K562 (cell line): ENCODE results near the gene LETM1. TPM values are rescaled to one million over a fixed set of nuclear protein-coding genes. Genes with fewer than 3 reads are reported as not detected.

ENCODE experiments used
- ATAC-seq: fragments of 200-7000 bp; cut with Tn5 transposase; 3 replicates; pipeline ENCODE4 v1.9.1; 2020; ENCODE audit warnings: moderate library complexity
- BruUV-seq: library from RNA; stranded (reverse); fragments of 400-500 nt; replicated peaks from 2 replicates; lab custom pipeline; 2021; lab: Mats Ljungman, UMichigan
- CTCF ChIA-PET: fragments of 300-600 bp; formaldehyde crosslinking; extraction: SDS; loops from one replicate; lab custom pipeline; 2021; ENCODE audit warnings: low intra/inter-chr PET ratio; lab: Yijun Ruan, JAX
- POLR2A ChIA-PET: fragments of 300-600, 350-650 bp; sonication (Branson Sonifier 250); formaldehyde crosslinking; extraction: SDS; loops from one replicate; lab custom pipeline; 2021; ENCODE audit warnings: antibody characterized with exemption, inconsistent platforms; lab: Yijun Ruan, JAX
- DNase-seq, 4 experiments: peaks; one replicate each; pipeline versions ENCODE4 v3.0.0 to v3.0.0-alpha.2; 2011 to 2018; ENCODE audit warnings: low spot score in 3 of 4, mixed read lengths in 3 of 4; ENCODE audit errors: extremely low read depth in 1 of 4
- FAIRE-seq: peaks from 2 replicates; lab custom pipeline; 2011; peaks lifted over from hg19 to GRCh38; lab: Jason Lieb, UNC
- H2AFZ ChIP-seq: 2 replicates; pipeline ENCODE4 v1.6.0; 2011; ENCODE audit warnings: low read depth, low read length, control low read depth, inconsistent platforms
- H3K27ac ChIP-seq: fragments of 200-600 bp; 3 replicates; pipeline ENCODE4 v1.8.0; 2011; ENCODE audit warnings: low read depth, mild to moderate bottlenecking, control low read depth, inconsistent platforms, low read length, moderate library complexity, mixed read lengths; ENCODE audit errors: extremely low read depth
- H3K27me3 ChIP-seq, 2 experiments: fragments of 300-600 bp in 1 of 2; 2 replicates in 1 of 2; 3 replicates in 1 of 2; pipeline versions ENCODE4 v1.6.0 to v1.8.0; 2011; ENCODE audit warnings: inconsistent platforms in 2 of 2, low read length in 2 of 2, mild to moderate bottlenecking in 1 of 2, mixed read lengths in 1 of 2, moderate library complexity in 1 of 2; ENCODE audit not compliant: control insufficient read depth in 2 of 2, insufficient read depth in 2 of 2
- H3K36me3 ChIP-seq: fragments of 300-600 bp; 3 replicates; pipeline ENCODE4 v1.8.0; 2011; ENCODE audit warnings: mild to moderate bottlenecking, low read length, inconsistent platforms; ENCODE audit not compliant: control insufficient read depth, insufficient read depth
- H3K4me1 ChIP-seq, 2 experiments: fragments of 200-600 bp in 1 of 2; replicated peaks in 1 of 2; 2 replicates in 1 of 2; 3 replicates in 1 of 2; pipeline versions ENCODE4 v1.5.1 to v1.8.0; 2011; ENCODE audit warnings: inconsistent platforms in 2 of 2, low read length in 2 of 2, mild to moderate bottlenecking in 1 of 2, mixed read lengths in 1 of 2, moderate library complexity in 1 of 2; ENCODE audit not compliant: control insufficient read depth in 2 of 2, insufficient read depth in 2 of 2
- H3K4me2 ChIP-seq: 2 replicates; pipeline ENCODE4 v1.6.1; 2011; ENCODE audit warnings: low read length, control low read depth, inconsistent platforms, mixed read lengths; ENCODE audit not compliant: insufficient read depth
- H3K4me3 ChIP-seq: fragments of 200-600 bp; sonication (generic), shearing (Covaris generic); 2 replicates; pipeline ENCODE4 v1.5.1; 2016; ENCODE audit warnings: control low read depth, inconsistent platforms
- H3K79me2 ChIP-seq: fragments of 200-600 bp; 3 replicates; pipeline ENCODE4 v1.8.0; 2011; ENCODE audit warnings: low read length, inconsistent platforms; ENCODE audit not compliant: control insufficient read depth, insufficient read depth
- H3K9ac ChIP-seq, 2 experiments: 2 replicates each; pipeline versions ENCODE4 v1.6.0 to v1.6.1; 2011; ENCODE audit warnings: low read depth in 2 of 2, low read length in 2 of 2, control low read depth in 1 of 2, inconsistent platforms in 1 of 2, mild to moderate bottlenecking in 1 of 2, mixed read lengths in 1 of 2; ENCODE audit not compliant: insufficient read depth in 1 of 2
- H3K9me1 ChIP-seq: one replicate; pipeline ENCODE4 v1.6.0; 2011; ENCODE audit warnings: inconsistent platforms, mild to moderate bottlenecking, low read length, moderate library complexity; ENCODE audit not compliant: control insufficient read depth, insufficient read depth
- H3K9me3 ChIP-seq: replicated peaks from 2 replicates; pipeline ENCODE4 v1.5.1; 2011; ENCODE audit warnings: low read depth, low read length, inconsistent platforms; ENCODE audit not compliant: control insufficient read depth, insufficient read depth
- H4K20me1 ChIP-seq: replicated peaks from 2 replicates; pipeline ENCODE4 v1.6.1; 2011; ENCODE audit warnings: low read length, inconsistent platforms, mixed read lengths; ENCODE audit not compliant: control insufficient read depth, insufficient read depth
- ARID2 ChIP-seq: fragments of 450-650 bp; IDR thresholded peaks from 2 replicates; pipeline ENCODE4 v1.6.1; 2017; ENCODE audit warnings: antibody characterized with exemption, mild to moderate bottlenecking
- BRF1 ChIP-seq: IDR thresholded peaks from 3 replicates; pipeline ENCODE4 v1.6.1; 2011; ENCODE audit warnings: borderline replicate concordance, mild to moderate bottlenecking; ENCODE audit not compliant: insufficient read length; ENCODE audit errors: extremely low read depth
- CBX3 ChIP-seq, 2 experiments: IDR thresholded peaks; 1 replicate in 1 of 2; 2 replicates in 1 of 2; pipeline ENCODE4 v1.6.1; 2012; ENCODE audit warnings: inconsistent platforms in 2 of 2, low read length in 2 of 2, borderline replicate concordance in 1 of 2, control low read depth in 1 of 2
- CXXC5 ChIP-seq: fragments of 250-450 bp; sonication (Bioruptor Pico); IDR thresholded peaks from 2 replicates; pipeline ENCODE4 v1.8.0; 2022; ENCODE audit warnings: inconsistent platforms, mild to moderate bottlenecking, moderate library complexity
- MTA3 ChIP-seq: fragments of 450-650 bp; formaldehyde crosslinking; IDR thresholded peaks from 2 replicates; pipeline ENCODE4 v1.6.1; 2017; ENCODE audit warnings: mild to moderate bottlenecking, borderline replicate concordance
- NCOR1 ChIP-seq: fragments of 450-650 bp; IDR thresholded peaks from 2 replicates; pipeline ENCODE4 v1.6.1; 2016; ENCODE audit warnings: mild to moderate bottlenecking, moderate library complexity
- NFIX ChIP-seq: fragments of 250-450 bp; sonication (Bioruptor Pico); IDR thresholded peaks from 2 replicates; pipeline ENCODE4 v1.4.0; 2020; ENCODE audit warnings: low read depth, mild to moderate bottlenecking, moderate library complexity
- NR2C1 ChIP-seq, 2 experiments: fragments of 450-650 bp; IDR thresholded peaks; 2 replicates each; pipeline ENCODE4 v1.6.1; 2017; ENCODE audit warnings: mild to moderate bottlenecking in 2 of 2, antibody characterized with exemption in 1 of 2, inconsistent platforms in 1 of 2, missing compliant biosample characterization in 1 of 2, missing genetic modification characterization in 1 of 2
- PHF8 ChIP-seq: fragments of 200-600 bp; sonication (generic); IDR thresholded peaks from 2 replicates; pipeline ENCODE4 v1.6.1; 2012; ENCODE audit warnings: mixed run types, mild to moderate bottlenecking, inconsistent platforms, low read length, moderate library complexity, borderline replicate concordance
- POLR2G ChIP-seq: fragments of 200-400 bp; formaldehyde crosslinking; IDR thresholded peaks from 2 replicates; pipeline ENCODE4 v1.6.1; 2017; ENCODE audit warnings: low read depth, mild to moderate bottlenecking, antibody characterized with exemption, low read length, moderate library complexity
- PRPF4 ChIP-seq: fragments of 200-400 bp; formaldehyde crosslinking; IDR thresholded peaks from one replicate; pipeline ENCODE4 v1.6.1; 2017; ENCODE audit warnings: low read length, low read depth, mild to moderate bottlenecking; ENCODE audit not compliant: insufficient read depth, poor library complexity, severe bottlenecking
- PTRF ChIP-seq: fragments of 450-650 bp; IDR thresholded peaks from 2 replicates; pipeline ENCODE4 v1.6.1; 2016; ENCODE audit warnings: mild to moderate bottlenecking, missing genetic modification characterization, missing compliant biosample characterization
- SRSF9 ChIP-seq: fragments of 200-400 bp; formaldehyde crosslinking; IDR thresholded peaks from 2 replicates; pipeline ENCODE4 v1.6.1; 2017; ENCODE audit warnings: low read depth, low read length, borderline replicate concordance
- ZFX ChIP-seq: sonication (generic); formaldehyde crosslinking; IDR thresholded peaks from 2 replicates; pipeline ENCODE4 v1.8.0; 2022; ENCODE audit warnings: mild to moderate bottlenecking, missing genetic modification reagents, moderate library complexity
- ZNF76 ChIP-seq: fragments of 250-450 bp; sonication (Bioruptor Pico); IDR thresholded peaks from 2 replicates; pipeline ENCODE4 v1.4.0; 2020; ENCODE audit warnings: mild to moderate bottlenecking, moderate library complexity, borderline replicate concordance
- WGBS: fragments of 100-300 bp; shearing (Covaris generic); methylation state at CpG from one replicate; pipeline ENCODE4 v1.1.6; 2016; ENCODE audit warnings: low coverage, mixed read lengths; ENCODE audit not compliant: insufficient coverage; ENCODE audit errors: missing lambda C conversion rate; 5-methylcytosine and 5-hydroxymethylcytosine counted together
- in situ Hi-C: fragments of 300-500 bp; cut with MboI; formaldehyde crosslinking; loops from 4 replicates; pipeline ENCODE4 v1.15.0; 2018; ENCODE audit warnings: inconsistent platforms, mixed read lengths
- intact Hi-C: fragments of 100-400 bp; cut with micrococcal nuclease; formaldehyde crosslinking; loops from 2 replicates; pipeline ENCODE4 v1.14.2; 2022
- polyA plus RNA-seq, 8 experiments: library from polyadenylated mRNA; depleted of rRNA in 4 of 8; stranded (reverse) in 5 of 8; unstranded in 3 of 8; fragments of >200 nt; fragmentation: Nextera tagmentation in 2 of 8; fragmentation: Illumina TruSeq in 1 of 8; extraction: Ambion mirVana in 2 of 8; extraction: Trizol in 1 of 8; gene quantifications; 2 replicates each; pipeline versions ENCODE4 v1.2.1 to v1.2.3, GENCODE V29; 2011 to 2014; ENCODE audit warnings: inconsistent platforms in 1 of 8, missing spikeins in 1 of 8
- total RNA-seq, 7 experiments: library from RNA; depleted of rRNA in 6 of 7; stranded (reverse); fragments of >200 nt in 6 of 7; fragmentation: Illumina TruSeq in 2 of 7; extraction: Trizol in 2 of 7; gene quantifications; 2 replicates each; pipeline versions ENCODE4 v1.2.1 to v1.2.3, GENCODE V29; 2011 to 2021; ENCODE audit warnings: low replicate concordance in 1 of 7
- TF ChIP-seq, protein P1 (sequence below), 2 experiments: IDR thresholded peaks; 2 replicates each; pipeline ENCODE4 v1.6.1; 2011; ENCODE audit warnings: borderline replicate concordance in 1 of 2, control low read depth in 1 of 2, low read depth in 1 of 2, low read length in 1 of 2, mild to moderate bottlenecking in 1 of 2, mixed read lengths in 1 of 2, moderate library complexity in 1 of 2; ENCODE audit not compliant: insufficient read depth in 1 of 2, insufficient read length in 1 of 2, poor library complexity in 1 of 2, severe bottlenecking in 1 of 2; ENCODE audit errors: extremely low read depth in 1 of 2

LETM1 gene
- total and polyA plus RNA-seq, 9 of the 15 experiments (the other 6 are each of a cell fraction or from before 2014, with no cell fraction given) = 3.9 to 109 (median 35.0) TPM

DNA sequence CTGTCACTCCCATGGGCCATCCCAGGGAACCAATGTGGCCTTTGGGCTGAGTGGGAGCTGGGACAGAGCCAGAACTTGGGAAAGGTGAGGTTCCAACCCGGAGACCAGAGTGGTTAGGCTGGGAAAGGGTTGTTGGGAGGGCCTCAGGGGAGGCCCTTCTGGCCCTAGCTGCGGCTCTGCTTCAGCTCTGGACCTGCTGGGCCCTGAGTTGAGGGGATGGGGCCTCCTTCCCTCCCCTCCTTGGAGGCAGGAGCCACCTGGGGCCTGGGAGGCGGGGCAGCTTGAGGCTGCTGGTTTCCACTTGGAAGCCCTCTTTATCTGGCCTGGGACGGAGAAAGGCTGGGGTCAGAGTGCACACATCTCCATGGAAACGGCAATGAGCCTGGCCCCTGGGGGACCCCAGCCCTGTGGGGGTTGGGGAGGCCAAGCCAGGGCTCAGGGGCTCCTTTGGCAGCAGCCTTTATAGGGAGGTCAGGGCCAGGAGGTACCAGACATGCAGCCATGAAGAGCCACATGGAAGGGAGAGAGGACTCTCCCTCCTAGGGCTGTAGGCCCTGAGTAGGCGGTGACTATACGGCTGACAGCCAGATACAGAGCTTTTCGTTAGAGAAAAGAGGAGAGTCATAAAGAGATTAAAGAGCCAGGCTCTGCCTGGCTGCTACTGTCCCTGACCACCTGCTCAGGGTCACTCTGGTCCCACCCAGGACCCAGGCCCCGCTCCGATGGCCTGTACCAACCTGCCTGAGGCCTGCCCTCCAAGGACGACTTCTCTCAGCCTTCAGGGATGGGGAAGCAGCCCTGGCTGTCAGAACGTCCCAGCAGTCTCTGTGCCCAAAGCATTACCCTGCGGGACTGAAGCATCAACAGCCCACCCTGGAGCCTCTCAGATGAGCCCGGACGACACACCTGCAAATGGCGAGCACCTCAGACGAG is 8.4 kb upstream of the LETM1 start:
- in situ Hi-C loops (no loop called here), intact Hi-C loops (no loop called here)
- no peaks in the 10 kb centered on the region for H3K9me3 ChIP-seq
- H3K4me2 ChIP-seq = no peak overlapping the region; the same call in 1 of the 2 replicates
- ChIA-PET POLR2A (interaction anchor here (0.6 to 1.8 kb wide), 5 partner anchors 9 to 19 kb away, joined by 3 to 5 read pairs (median 4); no protein-coding TSS in a partner anchor), CTCF (no interaction called here)
- H3K27me3 ChIP-seq = no peaks in the 10 kb centered on the region
- peaks cover 19 to 34% of the 10 kb centered on the region in 2 experiments for H3K4me1 ChIP-seq
- ATAC-seq = peak; percentile 44
- DNase-seq = peak in 2 of 4 experiments; percentile 47 to 58
- no TSS peak for BruUV-seq
- peak overlapping the region; percentile 20 to 85 for H3K9ac ChIP-seq
- WGBS = 65% methylated on average over 15 of the region's 17 CpGs
- H2AFZ ChIP-seq = 0 out of 2 replicates have a peak overlapping the region, but pooled peaks have one; percentile 25
- peak overlapping the region; percentile 29; the same call in 1 of the 3 replicates for H3K27ac ChIP-seq
- H3K4me3 ChIP-seq = no peak overlapping the region
- no peaks in the 10 kb centered on the region for H3K9me1 ChIP-seq
- FAIRE-seq = peak; percentile 44
- no peaks in the 10 kb centered on the region for H4K20me1 ChIP-seq
- no peaks in the 10 kb centered on the region for H3K36me3 ChIP-seq
- H3K79me2 ChIP-seq = no peaks in the 10 kb centered on the region
- TF ChIP-seq ARID2 = no peak
- peak; percentile 49; the same call in 1 of the 2 replicates for TF ChIP-seq NR2C1 (IDR thresholded peaks at IDR 0.05)
- peak; percentile 73 for TF ChIP-seq NR2C1 (tag; IDR thresholded peaks at IDR 0.05)
- TF ChIP-seq ZFX (CRISPR knock-in tag) = peak; percentile 14; the same call in 1 of the 2 replicates
- TF ChIP-seq NFIX (CRISPR knock-in tag) = no peak
- TF ChIP-seq ZNF76 (CRISPR knock-in tag) = no peak
- no peak for TF ChIP-seq MTA3
- no peak for TF ChIP-seq CXXC5 (CRISPR knock-in tag)
- TF ChIP-seq, protein P1, sequence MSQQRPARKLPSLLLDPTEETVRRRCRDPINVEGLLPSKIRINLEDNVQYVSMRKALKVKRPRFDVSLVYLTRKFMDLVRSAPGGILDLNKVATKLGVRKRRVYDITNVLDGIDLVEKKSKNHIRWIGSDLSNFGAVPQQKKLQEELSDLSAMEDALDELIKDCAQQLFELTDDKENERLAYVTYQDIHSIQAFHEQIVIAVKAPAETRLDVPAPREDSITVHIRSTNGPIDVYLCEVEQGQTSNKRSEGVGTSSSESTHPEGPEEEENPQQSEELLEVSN (IDR thresholded peaks at IDR 0.05; ENCODE audit: borderline replicate concordance in 1 of 2, extremely low read depth in 1 of 2, insufficient read depth in 1 of 2, insufficient read length in 1 of 2, low read depth in 1 of 2, low read length in 1 of 2, poor library complexity in 1 of 2, severe bottlenecking in 1 of 2) = peak in 1 of 2 experiments; percentile 3
- no peak for TF ChIP-seq PRPF4
- no peak for TF ChIP-seq NCOR1
- no peak for TF ChIP-seq PTRF (tag)
- TF ChIP-seq SRSF9 = no peak
- TF ChIP-seq PHF8 = peak; percentile 15; the same call in 1 of the 2 replicates
- no peak for TF ChIP-seq BRF1
- no peak for TF ChIP-seq CBX3 (IDR thresholded peaks at IDR 0.05; ENCODE audit: borderline replicate concordance in 1 of 2, low read length in 2 of 2)
- peak; percentile 59 for TF ChIP-seq POLR2G
